ENCODE results near the gene CCT7. TPM values are rescaled to one million over a fixed set of nuclear protein-coding genes. Genes with fewer than 3 reads are reported as not detected.

The CCT7 gene
- total and polyA plus RNA-seq, 10 of the 15 experiments (the other 5 are each of a cell fraction or from before 2014, with no cell fraction given) = 206 to 598 (median 486) TPM

- H4K20me1 ChIP-seq (ENCODE audit: control insufficient read depth, insufficient read depth) = peaks cover 4% of the 10 kb centered on the region; the same call in 1 of the 2 replicates
- no peaks in the 10 kb centered on the region; the same call in 2 of the 3 replicates for H3K9me3 ChIP-seq (replicated peaks; ENCODE audit: control insufficient read depth, insufficient read depth, low read length)
- peaks cover 13 to 18% of the 10 kb centered on the region in 2 experiments for H3K27me3 ChIP-seq (replicated peaks in 1 of 2; ENCODE audit: control insufficient read depth in 2 of 2, insufficient read depth in 2 of 2, low read length in 1 of 2)
- no peak overlapping the region for H3K9ac ChIP-seq (ENCODE audit: control insufficient read depth, insufficient read depth, low read length)
- ChIA-PET POLR2A (interaction anchor here (1.6 to 1.8 kb wide), 3 partner anchors 52 to 77 kb away, joined by 4 read pairs; partner anchors contain the start of gene PRADC1), SMC1A (ENCODE audit: uncharacterized antibody, unreplicated experiment) (interaction anchor here (0.9 to 5.6 kb wide), 13 partner anchors 13 to 113 kb away, joined by 3 to 39 read pairs (median 5); partner anchors contain the start of genes CCT7, PRADC1 and SMYD5), CTCF (interaction anchor here (0.6 to 6.4 kb wide), 26 partner anchors 9 to 655 kb away, joined by 3 to 99 read pairs (median 6); partner anchors contain the start of genes ALMS1, CCT7, PRADC1 and SMYD5), RAD21 (ENCODE audit: unreplicated experiment) (interaction anchor here (0.9 to 3.4 kb wide), 7 partner anchors 9 to 113 kb away, joined by 3 to 21 read pairs (median 4); partner anchors contain the start of genes CCT7 and PRADC1)
- no TSS peak for BruUV-seq (replicated peaks)
- intact Hi-C loops (cut with micrococcal nuclease; ENCODE audit: unreplicated experiment) = loop anchor here (2.0 kb wide), 1 partner anchor 33 kb away; no protein-coding TSS in a partner anchor
- H2AFZ ChIP-seq (ENCODE audit: control insufficient read depth, low read depth, low read length) = no peak overlapping the region
- H3K27ac ChIP-seq (ENCODE audit: control insufficient read depth, insufficient read depth) = no peak overlapping the region
- no peak overlapping the region for H3K4me3 ChIP-seq
- H3K36me3 ChIP-seq (ENCODE audit: control insufficient read depth in 2 of 2, insufficient read depth in 2 of 2, low read length in 1 of 2) = no peaks in the 10 kb centered on the region
- H3K4me2 ChIP-seq (ENCODE audit: control insufficient read depth, insufficient read depth) = no peak overlapping the region
- peaks cover 9% of the 10 kb centered on the region for H3K4me1 ChIP-seq (ENCODE audit: control insufficient read depth, insufficient read depth, low read length)
- no peak for DNase-seq (ENCODE audit: low read depth, low spot score)
- FAIRE-seq = peak; percentile 71
- ATAC-seq = peak; percentile 57
- in situ Hi-C loops (cut with MboI) = no loop called here
- H3K79me2 ChIP-seq (ENCODE audit: control insufficient read depth, insufficient read depth, low read length) = no peaks in the 10 kb centered on the region
- 28% methylated on average over 6 of the region's 6 CpGs for WGBS (ENCODE audit: insufficient coverage, insufficient replicate concordance, low lambda C conversion rate, missing lambda C conversion rate)
- TF ChIP-seq REST (IDR thresholded peaks at IDR 0.05; ENCODE audit: low read depth, low read length) = peak; percentile 30; the same call in 1 of the 2 replicates
- no peak for TF ChIP-seq HDAC6 (IDR thresholded peaks at IDR 0.05; ENCODE audit: unreplicated experiment)
- TF ChIP-seq CTCF (IDR thresholded peaks at IDR 0.05 in 2 of 3, conservative IDR thresholded peaks at IDR 0.05 in 1 of 3; ENCODE audit: control insufficient read depth in 2 of 3, extremely low read depth in 1 of 3, insufficient read depth in 1 of 3, low read depth in 3 of 3, low read length in 3 of 3) = peak; percentile 73 to 85 (median 79)
- TF ChIP-seq FOXM1 (IDR thresholded peaks at IDR 0.05; ENCODE audit: low read depth, low read length) = no peak
- no peak for TF ChIP-seq E2F8 (IDR thresholded peaks at IDR 0.05; ENCODE audit: low read depth, partially characterized antibody)
- no peak for TF ChIP-seq E4F1 (IDR thresholded peaks at IDR 0.05; ENCODE audit: borderline replicate concordance, partially characterized antibody)
- TF ChIP-seq NBN (IDR thresholded peaks at IDR 0.05) = no peak
- TF ChIP-seq YY1 (IDR thresholded peaks at IDR 0.05; ENCODE audit: low read depth, low read length) = no peak
These were observed 56.1 kb downstream of the CCT7 start for GRCh38 chr2:73290049-73290839.
